ENCODE data around the gene ANKRD12. TPM values are rescaled to one million over a fixed set of nuclear protein-coding genes. Genes with fewer than 3 reads are reported as not detected.

The ANKRD12 gene
- total RNA-seq, 2 donors from 2014 or later = 22.3 to 32.3 TPM

DNA sequence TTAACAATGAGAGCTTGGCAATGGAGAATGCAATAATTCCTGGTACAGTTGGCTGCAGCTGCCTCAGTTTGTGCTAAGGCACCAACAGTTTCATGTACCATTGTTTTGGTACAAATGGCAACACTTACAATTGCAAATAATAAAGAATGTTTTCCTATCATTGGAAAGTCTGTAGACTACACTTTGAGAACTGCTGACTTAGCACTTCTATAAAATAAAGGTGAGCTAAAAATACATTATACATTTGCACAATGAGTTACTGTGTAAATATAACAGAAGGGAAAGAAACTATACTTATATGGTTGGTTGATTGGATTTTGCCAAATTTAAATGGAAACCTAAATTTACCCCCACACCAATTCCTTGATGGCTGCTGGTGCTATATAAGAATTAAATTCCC is 153.1 kb downstream of the ANKRD12 start:
- no peaks in the 10 kb centered on the region for H3K27me3 ChIP-seq
- no peak for DNase-seq (ENCODE audit: low spot score)

GRCh38 chr18:9290156-9290555 is 153.6 kb downstream of the ANKRD12 start:
- no peak overlapping the region for H3K27ac ChIP-seq

More for the DNA sequence above, 153.1 kb downstream of the ANKRD12 start:
- TF ChIP-seq, protein P1, sequence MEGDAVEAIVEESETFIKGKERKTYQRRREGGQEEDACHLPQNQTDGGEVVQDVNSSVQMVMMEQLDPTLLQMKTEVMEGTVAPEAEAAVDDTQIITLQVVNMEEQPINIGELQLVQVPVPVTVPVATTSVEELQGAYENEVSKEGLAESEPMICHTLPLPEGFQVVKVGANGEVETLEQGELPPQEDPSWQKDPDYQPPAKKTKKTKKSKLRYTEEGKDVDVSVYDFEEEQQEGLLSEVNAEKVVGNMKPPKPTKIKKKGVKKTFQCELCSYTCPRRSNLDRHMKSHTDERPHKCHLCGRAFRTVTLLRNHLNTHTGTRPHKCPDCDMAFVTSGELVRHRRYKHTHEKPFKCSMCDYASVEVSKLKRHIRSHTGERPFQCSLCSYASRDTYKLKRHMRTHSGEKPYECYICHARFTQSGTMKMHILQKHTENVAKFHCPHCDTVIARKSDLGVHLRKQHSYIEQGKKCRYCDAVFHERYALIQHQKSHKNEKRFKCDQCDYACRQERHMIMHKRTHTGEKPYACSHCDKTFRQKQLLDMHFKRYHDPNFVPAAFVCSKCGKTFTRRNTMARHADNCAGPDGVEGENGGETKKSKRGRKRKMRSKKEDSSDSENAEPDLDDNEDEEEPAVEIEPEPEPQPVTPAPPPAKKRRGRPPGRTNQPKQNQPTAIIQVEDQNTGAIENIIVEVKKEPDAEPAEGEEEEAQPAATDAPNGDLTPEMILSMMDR (IDR thresholded peaks at IDR 0.05) = no peak
- no peaks in the 10 kb centered on the region for H3K36me3 ChIP-seq
- peaks cover 0 to 19% of the 10 kb centered on the region in 2 donors for H3K9me3 ChIP-seq
- H3K4me3 ChIP-seq = no peak overlapping the region
- no peak overlapping the region for H3K27ac ChIP-seq
- no peaks in the 10 kb centered on the region for H3K4me1 ChIP-seq

GRCh38 chr18:9292047-9292446 is 155.5 kb downstream of the ANKRD12 start:
- DNase-seq (ENCODE audit: low spot score) = no peak
- no peak overlapping the region for H3K4me3 ChIP-seq
- H3K27me3 ChIP-seq = no peaks in the 10 kb centered on the region
- H3K36me3 ChIP-seq = no peaks in the 10 kb centered on the region
- peaks cover 0 to 19% of the 10 kb centered on the region in 2 donors for H3K9me3 ChIP-seq
- H3K27ac ChIP-seq = no peak overlapping the region
- TF ChIP-seq, protein P1 (IDR thresholded peaks at IDR 0.05) = no peak
- H3K4me1 ChIP-seq = no peaks in the 10 kb centered on the region

More at GRCh38 chr18:9290156-9290555, 153.6 kb downstream of the ANKRD12 start:
- H3K4me1 ChIP-seq = no peaks in the 10 kb centered on the region
- no peak overlapping the region for H3K4me3 ChIP-seq
- no peak for DNase-seq (ENCODE audit: low spot score)
- H3K9me3 ChIP-seq = peaks cover 0 to 19% of the 10 kb centered on the region in 2 donors
- TF ChIP-seq, protein P1 (IDR thresholded peaks at IDR 0.05) = no peak
- no peaks in the 10 kb centered on the region for H3K36me3 ChIP-seq
- H3K27me3 ChIP-seq = no peaks in the 10 kb centered on the region

- Histone ChIP-seq H3K27me3 (no peaks in the 10 kb centered on the region), H3K4me1 (no peaks in the 10 kb centered on the region), H3K4me3 (no peak overlapping the region), H3K36me3 (no peaks in the 10 kb centered on the region), H3K9me3 (peaks cover 0 to 19% of the 10 kb centered on the region in 2 donors), H3K27ac (no peak overlapping the region)
- TF ChIP-seq, protein P1 (IDR thresholded peaks at IDR 0.05) = no peak
- DNase-seq (ENCODE audit: low spot score) = no peak
Measured at GRCh38 chr18:9293948-9294347, 157.4 kb downstream of the ANKRD12 start.

- H3K4me1 ChIP-seq = no peaks in the 10 kb centered on the region
- peaks cover 0 to 19% of the 10 kb centered on the region in 2 donors for H3K9me3 ChIP-seq
- H3K4me3 ChIP-seq = no peak overlapping the region
- H3K36me3 ChIP-seq = no peaks in the 10 kb centered on the region
- H3K27ac ChIP-seq = no peak overlapping the region
- DNase-seq (ENCODE audit: low spot score) = no peak
- no peaks in the 10 kb centered on the region for H3K27me3 ChIP-seq
- TF ChIP-seq, protein P1 (IDR thresholded peaks at IDR 0.05) = no peak
Measured at GRCh38 chr18:9296233-9297006, 159.8 kb downstream of the ANKRD12 start.

Measured in right atrium auricular region (tissue), 2 donors.